H9 (cell line): ENCODE measurements around the gene CDK16. TPM values are rescaled to one million over a fixed set of nuclear protein-coding genes. Genes with fewer than 3 reads are reported as not detected.

Experiments
- DNase-seq: peaks from one replicate; pipeline ENCODE4 v3.0.0-alpha.2; 2017
- H2AFZ ChIP-seq: one replicate; pipeline ENCODE4 v1.6.1; 2013; ENCODE audit warnings: mild to moderate bottlenecking, low read length, control low read depth, moderate library complexity
- H2AK5ac ChIP-seq: 2 replicates; pipeline ENCODE4 v1.6.1; 2013; ENCODE audit warnings: low read length, control low read depth, mixed read lengths; ENCODE audit not compliant: insufficient read length
- H2BK120ac ChIP-seq: one replicate; pipeline ENCODE4 v1.6.1; 2013; ENCODE audit warnings: low read depth, mild to moderate bottlenecking, low read length, control low read depth, inconsistent platforms; ENCODE audit not compliant: poor library complexity, severe bottlenecking
- H2BK12ac ChIP-seq: 2 replicates; pipeline ENCODE4 v1.6.1; 2013; ENCODE audit warnings: low read length, control low read depth, mixed read lengths, low read depth; ENCODE audit not compliant: insufficient read length
- H2BK15ac ChIP-seq: 2 replicates; pipeline ENCODE4 v1.6.1; 2013; ENCODE audit warnings: low read depth, low read length, control low read depth
- H2BK20ac ChIP-seq: one replicate; pipeline ENCODE4 v1.6.1; 2013; ENCODE audit warnings: low read depth, mild to moderate bottlenecking, low read length, control low read depth, inconsistent platforms; ENCODE audit not compliant: poor library complexity, severe bottlenecking
- H2BK5ac ChIP-seq: 2 replicates; pipeline ENCODE4 v1.6.1; 2013; ENCODE audit warnings: low read length, control low read depth, mixed read lengths; ENCODE audit not compliant: insufficient read length
- H3K14ac ChIP-seq: 2 replicates; pipeline ENCODE4 v1.6.1; 2013; ENCODE audit warnings: low read length, control low read depth; ENCODE audit not compliant: insufficient read depth
- H3K18ac ChIP-seq: 2 replicates; pipeline ENCODE4 v1.6.1; 2013; ENCODE audit warnings: low read depth, mild to moderate bottlenecking, mixed read lengths, low read length, control low read depth; ENCODE audit not compliant: insufficient read length
- H3K23ac ChIP-seq: 2 replicates; pipeline ENCODE4 v1.6.1; 2013; ENCODE audit warnings: low read length, control low read depth, mixed read lengths, low read depth; ENCODE audit not compliant: insufficient read length
- H3K23me2 ChIP-seq: 2 replicates; pipeline ENCODE4 v1.6.1; 2013; ENCODE audit warnings: low read depth, mild to moderate bottlenecking, mixed read lengths, low read length, control low read depth; ENCODE audit not compliant: insufficient read length, poor library complexity, severe bottlenecking
- H3K27ac ChIP-seq: 2 replicates; pipeline ENCODE4 v1.5.1; 2013; ENCODE audit warnings: low read length, control low read depth, mixed read lengths, low read depth; ENCODE audit not compliant: insufficient read length
- H3K27me3 ChIP-seq: 2 replicates; pipeline ENCODE4 v1.6.1; 2013; ENCODE audit warnings: low read length, control low read depth, inconsistent platforms; ENCODE audit not compliant: insufficient read depth
- H3K4ac ChIP-seq: 2 replicates; pipeline ENCODE4 v1.6.1; 2013; ENCODE audit warnings: low read depth, mild to moderate bottlenecking, control low read depth, inconsistent platforms, low read length, moderate library complexity
- H3K4me1 ChIP-seq: 2 replicates; pipeline ENCODE4 v1.6.1; 2013; ENCODE audit warnings: low read length, control low read depth, inconsistent platforms; ENCODE audit not compliant: insufficient read depth
- H3K4me2 ChIP-seq: 2 replicates; pipeline ENCODE4 v1.6.1; 2013; ENCODE audit warnings: low read length, control low read depth, mixed read lengths; ENCODE audit not compliant: insufficient read length, insufficient read depth
- H3K56ac ChIP-seq: 2 replicates; pipeline ENCODE4 v1.6.1; 2013; ENCODE audit warnings: low read depth, mild to moderate bottlenecking, mixed read lengths, low read length, control low read depth; ENCODE audit not compliant: insufficient read length
- H3K79me1 ChIP-seq: 2 replicates; pipeline ENCODE4 v1.6.1; 2013; ENCODE audit warnings: low read depth, mild to moderate bottlenecking, moderate library complexity, low read length, control low read depth, inconsistent platforms; ENCODE audit not compliant: insufficient read depth, poor library complexity, severe bottlenecking
- H3K79me2 ChIP-seq: 2 replicates; pipeline ENCODE4 v1.6.1; 2013; ENCODE audit warnings: low read length, control low read depth, inconsistent platforms; ENCODE audit not compliant: insufficient read depth
- H3K9ac ChIP-seq: 2 replicates; pipeline ENCODE4 v1.6.1; 2013; ENCODE audit warnings: low read length, control low read depth, mixed read lengths; ENCODE audit not compliant: insufficient read length; ENCODE audit errors: extremely low read depth
- H3K9me3 ChIP-seq: one replicate; pipeline ENCODE4 v1.6.1; 2013; ENCODE audit warnings: low read depth, low read length, inconsistent platforms; ENCODE audit not compliant: control insufficient read depth
- H3T11ph ChIP-seq: one replicate; pipeline ENCODE4 v1.6.1; 2013; ENCODE audit warnings: mild to moderate bottlenecking, low read length, control low read depth, inconsistent platforms
- H4K20me1 ChIP-seq: one replicate; pipeline ENCODE4 v1.6.1; 2013; ENCODE audit not compliant: control insufficient read depth, insufficient read length, insufficient read depth
- H4K5ac ChIP-seq: 2 replicates; pipeline ENCODE4 v1.6.1; 2013; ENCODE audit warnings: low read depth, mild to moderate bottlenecking, mixed read lengths, low read length, control low read depth; ENCODE audit not compliant: insufficient read length
- H4K8ac ChIP-seq: replicated peaks from 2 replicates; pipeline ENCODE4 v1.6.1; 2013; ENCODE audit warnings: low read length, control low read depth, mixed read lengths, low read depth; ENCODE audit not compliant: insufficient read length
- H4K91ac ChIP-seq: 2 replicates; pipeline ENCODE4 v1.6.1; 2013; ENCODE audit warnings: low read depth, mild to moderate bottlenecking, moderate library complexity, mixed read lengths, low read length, control low read depth; ENCODE audit not compliant: insufficient read length
- H3K27ac Mint-ChIP-seq, 3 experiments: 2 replicates in 2 of 3; 3 replicates in 1 of 3; pipeline ENCODE4 v1.8.0; 2020 to 2021; ENCODE audit warnings: mixed read lengths in 3 of 3, mild to moderate bottlenecking in 1 of 3, moderate library complexity in 1 of 3
- H3K27me3 Mint-ChIP-seq: 2 replicates; pipeline ENCODE4 v1.8.0; 2021; ENCODE audit warnings: low read depth, mild to moderate bottlenecking, moderate library complexity, mixed read lengths
- H3K36me3 Mint-ChIP-seq, 3 experiments: 2 replicates in 2 of 3; 3 replicates in 1 of 3; pipeline ENCODE4 v1.8.0; 2020 to 2021; ENCODE audit warnings: low read depth in 3 of 3, mixed read lengths in 3 of 3; ENCODE audit not compliant: insufficient read depth in 1 of 3
- H3K4me1 Mint-ChIP-seq, 2 experiments: 2 replicates each; pipeline ENCODE4 v1.8.0; 2020; ENCODE audit warnings: mixed read lengths in 2 of 2
- H3K4me3 Mint-ChIP-seq, 2 experiments: 2 replicates in 1 of 2; 3 replicates in 1 of 2; pipeline ENCODE4 v1.8.0; 2020 to 2021; ENCODE audit warnings: mild to moderate bottlenecking in 2 of 2, mixed read lengths in 2 of 2, moderate library complexity in 1 of 2
- H3K9me3 Mint-ChIP-seq, 2 experiments: 2 replicates in 1 of 2; 3 replicates in 1 of 2; pipeline ENCODE4 v1.8.0; 2020; ENCODE audit warnings: mild to moderate bottlenecking in 2 of 2, mixed read lengths in 2 of 2, moderate library complexity in 1 of 2
- WGBS: extraction: QIAGEN DNeasy Blood & Tissue Kit; methylation state at CpG from one replicate; pipeline ENCODE4 v1.1.7; 2013; ENCODE audit warnings: missing lambda C conversion rate, low lambda C conversion rate, mixed read lengths; ENCODE audit not compliant: insufficient read length; ENCODE audit errors: extremely low coverage; 5-methylcytosine and 5-hydroxymethylcytosine counted together
- total RNA-seq: library from RNA; stranded (reverse); gene quantifications from 2 replicates; pipeline ENCODE4 v1.2.1, GENCODE V29; 2021
- TF ChIP-seq, protein P1 (sequence below): fragments of 200-600 bp; sonication (generic); conservative IDR thresholded peaks from 3 replicates; pipeline ENCODE4 v1.8.0; 2021; ENCODE audit warnings: antibody characterized with exemption, mild to moderate bottlenecking

Gene CDK16
- total RNA-seq, 1 experiment from 2014 or later, result 226 TPM

GRCh38 chrX:47212381-47213293 is 5.8 kb upstream of the CDK16 start:
- H3K27ac Mint-ChIP-seq, result peak overlapping the region in 2 of 3 experiments; percentile 6 to 16; a peak in 1 of 7 replicates
- TF ChIP-seq, protein P1, sequence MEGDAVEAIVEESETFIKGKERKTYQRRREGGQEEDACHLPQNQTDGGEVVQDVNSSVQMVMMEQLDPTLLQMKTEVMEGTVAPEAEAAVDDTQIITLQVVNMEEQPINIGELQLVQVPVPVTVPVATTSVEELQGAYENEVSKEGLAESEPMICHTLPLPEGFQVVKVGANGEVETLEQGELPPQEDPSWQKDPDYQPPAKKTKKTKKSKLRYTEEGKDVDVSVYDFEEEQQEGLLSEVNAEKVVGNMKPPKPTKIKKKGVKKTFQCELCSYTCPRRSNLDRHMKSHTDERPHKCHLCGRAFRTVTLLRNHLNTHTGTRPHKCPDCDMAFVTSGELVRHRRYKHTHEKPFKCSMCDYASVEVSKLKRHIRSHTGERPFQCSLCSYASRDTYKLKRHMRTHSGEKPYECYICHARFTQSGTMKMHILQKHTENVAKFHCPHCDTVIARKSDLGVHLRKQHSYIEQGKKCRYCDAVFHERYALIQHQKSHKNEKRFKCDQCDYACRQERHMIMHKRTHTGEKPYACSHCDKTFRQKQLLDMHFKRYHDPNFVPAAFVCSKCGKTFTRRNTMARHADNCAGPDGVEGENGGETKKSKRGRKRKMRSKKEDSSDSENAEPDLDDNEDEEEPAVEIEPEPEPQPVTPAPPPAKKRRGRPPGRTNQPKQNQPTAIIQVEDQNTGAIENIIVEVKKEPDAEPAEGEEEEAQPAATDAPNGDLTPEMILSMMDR, result no peak
- no peak for DNase-seq

More at GRCh38 chrX:47212381-47213293, 5.8 kb upstream of the CDK16 start:
- H3K4me1 Mint-ChIP-seq, result peaks cover 17 to 19% of the 10 kb centered on the region in 2 experiments
- Histone ChIP-seq H4K91ac (no peak overlapping the region), H3K18ac (no peak overlapping the region), H3T11ph (no peak overlapping the region), H3K56ac (no peak overlapping the region), H3K9me3 (no peaks in the 10 kb centered on the region), H3K4ac (no peak overlapping the region), H3K9ac (no peak overlapping the region), H2BK120ac (no peak overlapping the region), H3K23ac (no peak overlapping the region), H2AK5ac (no peak overlapping the region), H3K23me2 (peaks cover 3% of the 10 kb centered on the region), H3K14ac (no peak overlapping the region), H2BK12ac (no peak overlapping the region), H2AFZ (no peak overlapping the region), H2BK15ac (no peak overlapping the region), H3K4me2 (no peak overlapping the region), H4K8ac (no peak overlapping the region), H3K4me1 (no peaks in the 10 kb centered on the region; the same call in 1 of the 2 replicates), H3K27me3 (no peaks in the 10 kb centered on the region), H3K27ac (no peak overlapping the region), H3K79me2 (no peaks in the 10 kb centered on the region), H3K79me1 (no peaks in the 10 kb centered on the region), H4K5ac (no peak overlapping the region), H4K20me1 (no peaks in the 10 kb centered on the region), H2BK20ac (no peak overlapping the region), H2BK5ac (no peak overlapping the region)
- H3K36me3 Mint-ChIP-seq, result peaks cover 59 to 93% (median 90%) of the 10 kb centered on the region in 3 experiments
- H3K9me3 Mint-ChIP-seq, result no peaks in the 10 kb centered on the region; a peak in 1 of 5 replicates
- no peaks in the 10 kb centered on the region for H3K27me3 Mint-ChIP-seq
- WGBS, result no CpG with 5 or more reads among the region's 12 CpGs
- no peak overlapping the region for H3K4me3 Mint-ChIP-seq
